IMR-90 (cell line): ENCODE results near the gene EPS15. TPM values are rescaled to one million over a fixed set of nuclear protein-coding genes. Genes with fewer than 3 reads are reported as not detected.

Experiments used
- ATAC-seq: fragments of 200-7000 bp; cut with Tn5 transposase; 2 replicates; pipeline ENCODE4 v1.9.1; 2020; ENCODE audit warnings: low read depth, mild to moderate bottlenecking, moderate library complexity
- BruUV-seq: library from RNA; stranded (reverse); fragments of 400-500 nt; replicated peaks from 2 replicates; lab custom pipeline; 2021; lab: Mats Ljungman, UMichigan
- CTCF ChIA-PET: fragments of 300-600 bp; formaldehyde crosslinking; extraction: SDS; loops from one replicate; lab custom pipeline; 2021; ENCODE audit warnings: antibody characterized with exemption; lab: Yijun Ruan, JAX
- POLR2A ChIA-PET: fragments of 300-600 bp; sonication (Branson Sonifier 250); formaldehyde crosslinking; loops from one replicate; lab custom pipeline; 2022; ENCODE audit warnings: antibody characterized with exemption; ENCODE audit not compliant: unreplicated experiment; lab: Charles Lee
- DNase-seq: peaks from one replicate; pipeline ENCODE4 v3.0.0; 2013
- H2AFZ ChIP-seq: replicated peaks from 2 replicates; pipeline ENCODE3; 2013; ENCODE audit warnings: low read length, mild to moderate bottlenecking; ENCODE audit not compliant: poor library complexity
- H2AK5ac ChIP-seq: 2 replicates; pipeline ENCODE4 v1.6.1; 2013; ENCODE audit warnings: low read depth, low read length, inconsistent platforms
- H2AK9ac ChIP-seq: replicated peaks from 2 replicates; pipeline ENCODE3; 2013; ENCODE audit warnings: mild to moderate bottlenecking, low read depth, low read length, moderate library complexity; ENCODE audit not compliant: poor library complexity
- H2BK120ac ChIP-seq: 2 replicates; pipeline ENCODE4 v1.6.1; 2013; ENCODE audit warnings: low read depth, low read length, inconsistent platforms
- H2BK15ac ChIP-seq: 3 replicates; pipeline ENCODE4 v1.6.1; 2013; ENCODE audit warnings: low read depth, low read length, inconsistent platforms
- H2BK20ac ChIP-seq: 2 replicates; pipeline ENCODE4 v1.6.1; 2013; ENCODE audit warnings: low read depth, mild to moderate bottlenecking, inconsistent platforms, low read length, moderate library complexity
- H2BK5ac ChIP-seq: 2 replicates; pipeline ENCODE4 v1.6.1; 2013; ENCODE audit warnings: mild to moderate bottlenecking, low read depth, low read length, inconsistent platforms; ENCODE audit not compliant: poor library complexity, severe bottlenecking
- H3K14ac ChIP-seq: replicated peaks from 2 replicates; pipeline ENCODE4 v1.6.1; 2013; ENCODE audit warnings: low read depth, low read length, inconsistent platforms
- H3K18ac ChIP-seq: 2 replicates; pipeline ENCODE4 v1.6.1; 2013; ENCODE audit warnings: low read depth, low read length, control low read depth
- H3K23ac ChIP-seq: 2 replicates; pipeline ENCODE4 v1.6.1; 2013; ENCODE audit warnings: low read depth, low read length, inconsistent platforms
- H3K27ac ChIP-seq: 2 replicates; pipeline ENCODE4 v1.5.1; 2013; ENCODE audit warnings: mild to moderate bottlenecking, control low read depth, low read length; ENCODE audit not compliant: insufficient read depth
- H3K27me3 ChIP-seq: 2 replicates; pipeline ENCODE4 v1.6.1; 2013; ENCODE audit warnings: low read length; ENCODE audit not compliant: control insufficient read depth, insufficient read depth
- H3K36me3 ChIP-seq: 2 replicates; pipeline ENCODE4 v1.6.1; 2013; ENCODE audit warnings: low read length, mixed read lengths; ENCODE audit not compliant: control insufficient read depth, insufficient read depth
- H3K4ac ChIP-seq: 2 replicates; pipeline ENCODE4 v1.6.1; 2013; ENCODE audit warnings: low read depth, low read length, inconsistent platforms
- H3K4me1 ChIP-seq: 2 replicates; pipeline ENCODE4 v1.6.1; 2013; ENCODE audit warnings: low read length, mixed read lengths; ENCODE audit not compliant: control insufficient read depth, insufficient read depth
- H3K4me2 ChIP-seq: 2 replicates; pipeline ENCODE4 v1.6.1; 2013; ENCODE audit warnings: low read depth, mild to moderate bottlenecking, control low read depth, low read length, moderate library complexity
- H3K4me3 ChIP-seq: 2 replicates; pipeline ENCODE4 v1.5.1; 2013; ENCODE audit warnings: low read depth, mild to moderate bottlenecking, control low read depth, low read length, moderate library complexity; ENCODE audit not compliant: insufficient read depth
- H3K56ac ChIP-seq: 2 replicates; pipeline ENCODE4 v1.6.1; 2013; ENCODE audit warnings: low read length, inconsistent platforms; ENCODE audit not compliant: insufficient read depth; ENCODE audit errors: extremely low read depth
- H3K79me1 ChIP-seq, 2 experiments: 2 replicates each; pipeline ENCODE4 v1.6.1; 2013; ENCODE audit warnings: low read length in 2 of 2, inconsistent platforms in 1 of 2, low read depth in 1 of 2
- H3K9ac ChIP-seq: 2 replicates; pipeline ENCODE4 v1.6.1; 2013; ENCODE audit warnings: low read depth, low read length, control low read depth
- H3K9me1 ChIP-seq: 2 replicates; pipeline ENCODE4 v1.6.1; 2013; ENCODE audit warnings: low read length, inconsistent platforms; ENCODE audit not compliant: insufficient read depth
- H3K9me3 ChIP-seq: 2 replicates; pipeline ENCODE4 v1.6.1; 2013; ENCODE audit warnings: low read length; ENCODE audit not compliant: control insufficient read depth, insufficient read depth
- H4K20me1 ChIP-seq: 2 replicates; pipeline ENCODE4 v1.6.1; 2013; ENCODE audit warnings: low read length, inconsistent platforms; ENCODE audit not compliant: insufficient read depth
- H4K5ac ChIP-seq: 2 replicates; pipeline ENCODE4 v1.6.1; 2013; ENCODE audit warnings: mild to moderate bottlenecking, low read depth, low read length, control low read depth
- H4K8ac ChIP-seq, 2 experiments: 2 replicates each; pipeline ENCODE4 v1.6.1; 2013; ENCODE audit warnings: low read depth in 2 of 2, low read length in 2 of 2, control low read depth in 1 of 2, inconsistent platforms in 1 of 2
- H4K91ac ChIP-seq: 2 replicates; pipeline ENCODE4 v1.6.1; 2013; ENCODE audit warnings: low read depth, low read length, inconsistent platforms; ENCODE audit not compliant: insufficient read depth
- CHD1 ChIP-seq: IDR thresholded peaks from 2 replicates; pipeline ENCODE4 v1.6.1; 2012; ENCODE audit warnings: low read depth, low read length, improper control_type of control experiment
- MXI1 ChIP-seq: IDR thresholded peaks from 2 replicates; pipeline ENCODE4 v1.6.1; 2012; ENCODE audit warnings: low read depth, mild to moderate bottlenecking, low read length, moderate library complexity, borderline replicate concordance
- WGBS, 2 experiments: methylation state at CpG; one replicate each; pipeline versions ENCODE4 v1.1.5 to v1.1.7; 2013; ENCODE audit warnings: missing lambda C conversion rate in 2 of 2; ENCODE audit not compliant: insufficient read length in 1 of 2; ENCODE audit errors: extremely low coverage in 2 of 2; 5-methylcytosine and 5-hydroxymethylcytosine counted together
- dilution Hi-C: fragments of 300-500 bp; cut with HindIII; formaldehyde crosslinking; loops from one replicate; pipeline ENCODE4 v1.14.3; 2018; ENCODE audit warnings: low sequenced_read_pairs; ENCODE audit not compliant: unreplicated experiment
- in situ Hi-C: fragments of 300-500 bp; cut with MboI; formaldehyde crosslinking; loops from 3 replicates; pipeline ENCODE4 v1.14.3; 2019; ENCODE audit warnings: low sequenced_read_pairs, inconsistent platforms, mixed read lengths
- intact Hi-C: fragments of 100-400 bp; cut with micrococcal nuclease; formaldehyde crosslinking; loops from 2 replicates; pipeline ENCODE4 v1.10.0; 2022
- polyA plus RNA-seq, 3 experiments: library from polyadenylated mRNA; depleted of rRNA; stranded (reverse); fragments of >200 nt; gene quantifications; 2 replicates each; pipeline ENCODE4 v1.2.3, GENCODE V29; 2012; ENCODE audit warnings: low replicate concordance in 1 of 3
- total RNA-seq: library from RNA; depleted of rRNA; stranded (reverse); fragments of >200 nt; gene quantifications from 2 replicates; pipeline ENCODE4 v1.2.3, GENCODE V29; 2012
- TF ChIP-seq, protein P1 (sequence below): conservative IDR thresholded peaks from 2 replicates; pipeline ENCODE4 v1.5.1; 2012; ENCODE audit warnings: mild to moderate bottlenecking, low read depth, low read length, improper control_type of control experiment
- TF ChIP-seq, protein P2 (sequence below): fragments of 150-350 bp; IDR thresholded peaks from 2 replicates; pipeline ENCODE4 v1.6.1; 2016; ENCODE audit warnings: low read depth, mild to moderate bottlenecking, low read length, moderate library complexity, borderline replicate concordance

EPS15 gene
- total and polyA plus RNA-seq, 2 of the 4 experiments (the other 2 are of a cell fraction) = 17.6 to 38.0 TPM

- in situ Hi-C loops = no loop called here
- H2BK15ac ChIP-seq = no peak overlapping the region
- no peaks in the 10 kb centered on the region for H3K36me3 ChIP-seq
- intact Hi-C loops = no loop called here
- DNase-seq (no peak), ATAC-seq (no peak)
- no peak overlapping the region for H2BK5ac ChIP-seq
- H3K4me2 ChIP-seq = no peak overlapping the region
- H4K20me1 ChIP-seq = no peaks in the 10 kb centered on the region
- no peak overlapping the region for H2AFZ ChIP-seq
- peak overlapping the region; percentile 26; the same call in 1 of the 2 replicates for H2AK5ac ChIP-seq
- no peak overlapping the region for H3K4ac ChIP-seq
- CTCF ChIA-PET = no interaction called here
- no peaks in the 10 kb centered on the region for H3K9me3 ChIP-seq
- no peak overlapping the region for H3K4me3 ChIP-seq
- 0 out of 2 replicates have a peak overlapping the region, but pooled peaks have one; percentile 27 for H2BK120ac ChIP-seq
- dilution Hi-C loops = no loop called here
- no peak overlapping the region for H3K18ac ChIP-seq
- H2BK20ac ChIP-seq = no peak overlapping the region
- no peaks in the 10 kb centered on the region for H3K27me3 ChIP-seq
- no peaks in the 10 kb centered on the region for H3K79me1 ChIP-seq
- no CpG with 5 or more reads among the region's 2 CpGs for WGBS, 2 experiments
- no peak overlapping the region for H3K27ac ChIP-seq
- peaks cover 14% of the 10 kb centered on the region for H3K4me1 ChIP-seq
- TF ChIP-seq, protein P1, sequence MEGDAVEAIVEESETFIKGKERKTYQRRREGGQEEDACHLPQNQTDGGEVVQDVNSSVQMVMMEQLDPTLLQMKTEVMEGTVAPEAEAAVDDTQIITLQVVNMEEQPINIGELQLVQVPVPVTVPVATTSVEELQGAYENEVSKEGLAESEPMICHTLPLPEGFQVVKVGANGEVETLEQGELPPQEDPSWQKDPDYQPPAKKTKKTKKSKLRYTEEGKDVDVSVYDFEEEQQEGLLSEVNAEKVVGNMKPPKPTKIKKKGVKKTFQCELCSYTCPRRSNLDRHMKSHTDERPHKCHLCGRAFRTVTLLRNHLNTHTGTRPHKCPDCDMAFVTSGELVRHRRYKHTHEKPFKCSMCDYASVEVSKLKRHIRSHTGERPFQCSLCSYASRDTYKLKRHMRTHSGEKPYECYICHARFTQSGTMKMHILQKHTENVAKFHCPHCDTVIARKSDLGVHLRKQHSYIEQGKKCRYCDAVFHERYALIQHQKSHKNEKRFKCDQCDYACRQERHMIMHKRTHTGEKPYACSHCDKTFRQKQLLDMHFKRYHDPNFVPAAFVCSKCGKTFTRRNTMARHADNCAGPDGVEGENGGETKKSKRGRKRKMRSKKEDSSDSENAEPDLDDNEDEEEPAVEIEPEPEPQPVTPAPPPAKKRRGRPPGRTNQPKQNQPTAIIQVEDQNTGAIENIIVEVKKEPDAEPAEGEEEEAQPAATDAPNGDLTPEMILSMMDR = no peak
- TF ChIP-seq, protein P2, sequence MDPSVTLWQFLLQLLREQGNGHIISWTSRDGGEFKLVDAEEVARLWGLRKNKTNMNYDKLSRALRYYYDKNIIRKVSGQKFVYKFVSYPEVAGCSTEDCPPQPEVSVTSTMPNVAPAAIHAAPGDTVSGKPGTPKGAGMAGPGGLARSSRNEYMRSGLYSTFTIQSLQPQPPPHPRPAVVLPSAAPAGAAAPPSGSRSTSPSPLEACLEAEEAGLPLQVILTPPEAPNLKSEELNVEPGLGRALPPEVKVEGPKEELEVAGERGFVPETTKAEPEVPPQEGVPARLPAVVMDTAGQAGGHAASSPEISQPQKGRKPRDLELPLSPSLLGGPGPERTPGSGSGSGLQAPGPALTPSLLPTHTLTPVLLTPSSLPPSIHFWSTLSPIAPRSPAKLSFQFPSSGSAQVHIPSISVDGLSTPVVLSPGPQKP = no peak
- no peak for TF ChIP-seq MXI1
- no peak for TF ChIP-seq CHD1
- no TSS peak for BruUV-seq
- no peak overlapping the region for H3K23ac ChIP-seq
- H2AK9ac ChIP-seq = no peak overlapping the region
- H3K14ac ChIP-seq = no peak overlapping the region
- POLR2A ChIA-PET = no interaction called here
- no peak overlapping the region for H3K56ac ChIP-seq
- H3K9ac ChIP-seq = no peak overlapping the region
- H4K91ac ChIP-seq = no peak overlapping the region; the same call in 1 of the 2 replicates
- H3K9me1 ChIP-seq = peaks cover 10% of the 10 kb centered on the region
- H4K5ac ChIP-seq = no peak overlapping the region
- H4K8ac ChIP-seq = no peak overlapping the region
Measured at GRCh38 chr1:51565009-51565408, 45.9 kb upstream of the EPS15 start.
